H1 (cell line): Measurements from ENCODE around the gene ZSWIM9. TPM values are rescaled to one million over a fixed set of nuclear protein-coding genes. Genes with fewer than 3 reads are reported as not detected.

Experiments used
- CTCF ChIA-PET: fragments of 300-600 bp; sonication (Branson Sonifier 250); formaldehyde crosslinking; loops from one replicate; lab custom pipeline; 2021; ENCODE audit not compliant: partially characterized antibody; lab: Charles Lee
- POLR2A ChIA-PET: fragments of 300-600 bp; sonication (Branson Sonifier 250); formaldehyde crosslinking; loops from one replicate; lab custom pipeline; 2021; ENCODE audit warnings: inconsistent platforms; ENCODE audit not compliant: partially characterized antibody; lab: Charles Lee
- DNase-seq, 2 experiments: peaks; one replicate each; pipeline versions ENCODE4 v3.0.0 to v3.0.0-alpha.2; 2010 to 2022; ENCODE audit warnings: low spot score in 2 of 2, low read depth in 1 of 2, mixed read lengths in 1 of 2
- FAIRE-seq: peaks from 2 replicates; lab custom pipeline; 2011; peaks lifted over from hg19 to GRCh38; lab: Jason Lieb, UNC
- H2AFZ ChIP-seq: 2 replicates; pipeline ENCODE4 v1.8.1; 2012; ENCODE audit warnings: low read length, inconsistent platforms
- H2AK5ac ChIP-seq: 2 replicates; pipeline ENCODE4 v1.6.1; 2013; ENCODE audit warnings: low read depth, low read length
- H2BK120ac ChIP-seq: replicated peaks from 2 replicates; pipeline ENCODE3; 2013; ENCODE audit warnings: low read depth, low read length, inconsistent platforms
- H2BK12ac ChIP-seq: 2 replicates; pipeline ENCODE4 v1.6.1; 2013; ENCODE audit warnings: low read depth, low read length
- H2BK15ac ChIP-seq: 2 replicates; pipeline ENCODE4 v1.6.1; 2013; ENCODE audit warnings: low read length
- H2BK20ac ChIP-seq: 2 replicates; pipeline ENCODE4 v1.6.1; 2013; ENCODE audit warnings: low read length
- H2BK5ac ChIP-seq: 2 replicates; pipeline ENCODE4 v1.6.1; 2013; ENCODE audit warnings: low read depth, low read length
- H3K14ac ChIP-seq: 2 replicates; pipeline ENCODE4 v1.6.1; 2013; ENCODE audit warnings: inconsistent platforms; ENCODE audit not compliant: insufficient read length
- H3K18ac ChIP-seq: 2 replicates; pipeline ENCODE4 v1.6.1; 2013; ENCODE audit warnings: low read length; ENCODE audit errors: extremely low read depth
- H3K23ac ChIP-seq: 2 replicates; pipeline ENCODE4 v1.6.1; 2013; ENCODE audit warnings: inconsistent platforms; ENCODE audit not compliant: insufficient read length
- H3K23me2 ChIP-seq: 2 replicates; pipeline ENCODE4 v1.6.1; 2013; ENCODE audit warnings: low read depth, low read length
- H3K27ac ChIP-seq: 2 replicates; pipeline ENCODE4 v1.6.1; 2011; ENCODE audit warnings: low read depth, low read length, inconsistent platforms
- H3K27me3 ChIP-seq, 4 experiments: replicated peaks in 1 of 4; 1 replicate in 1 of 4; 2 replicates in 3 of 4; pipeline versions ENCODE4 v1.6.1 to v1.8.1; 2011 to 2013; ENCODE audit warnings: low read length in 3 of 4, mild to moderate bottlenecking in 3 of 4, inconsistent platforms in 2 of 4, mixed read lengths in 2 of 4, moderate library complexity in 1 of 4; ENCODE audit not compliant: control insufficient read depth in 3 of 4, insufficient read depth in 3 of 4; ENCODE audit errors: extremely low read depth in 1 of 4
- H3K36me3 ChIP-seq, 4 experiments: 2 replicates each; pipeline versions ENCODE4 v1.6.1 to v1.8.1; 2011 to 2013; ENCODE audit warnings: mild to moderate bottlenecking in 4 of 4, low read length in 3 of 4, moderate library complexity in 2 of 4, control low read depth in 1 of 4, inconsistent platforms in 1 of 4; ENCODE audit not compliant: insufficient read depth in 4 of 4, control insufficient read depth in 2 of 4
- H3K4ac ChIP-seq: replicated peaks from 2 replicates; pipeline ENCODE3; 2013; ENCODE audit warnings: low read length, low read depth, mixed read lengths, inconsistent platforms; ENCODE audit not compliant: insufficient read length
- H3K4me1 ChIP-seq, 4 experiments: replicated peaks in 1 of 4; 1 replicate in 1 of 4; 2 replicates in 3 of 4; pipeline versions ENCODE4 v1.6.1 to v1.8.1; 2011 to 2013; ENCODE audit warnings: low read length in 3 of 4, inconsistent platforms in 2 of 4, mixed read lengths in 1 of 4; ENCODE audit not compliant: insufficient read depth in 4 of 4, control insufficient read depth in 3 of 4
- H3K4me2 ChIP-seq, 2 experiments: 2 replicates each; pipeline versions ENCODE4 v1.6.1 to v1.8.1; 2011 to 2013; ENCODE audit warnings: low read depth in 2 of 2, low read length in 2 of 2, control low read depth in 1 of 2, inconsistent platforms in 1 of 2, mild to moderate bottlenecking in 1 of 2; ENCODE audit not compliant: insufficient read depth in 1 of 2
- H3K4me3 ChIP-seq, 4 experiments: fragments of 200-600, 300-600 bp in 1 of 4; sonication (generic), shearing (Covaris generic), sonication (Bioruptor Twin) in 1 of 4; 2 replicates each; pipeline versions ENCODE4 v1.5.1 to v1.8.1; 2011 to 2016; ENCODE audit warnings: low read length in 4 of 4, low read depth in 3 of 4, control low read depth in 2 of 4, inconsistent platforms in 2 of 4, mild to moderate bottlenecking in 2 of 4, mixed read lengths in 1 of 4, moderate library complexity in 1 of 4; ENCODE audit not compliant: insufficient read depth in 2 of 4; ENCODE audit errors: extremely low read depth in 1 of 4
- H3K56ac ChIP-seq: replicated peaks from 2 replicates; pipeline ENCODE3; 2013; ENCODE audit warnings: low read depth, mild to moderate bottlenecking, mixed read lengths, low read length, inconsistent platforms; ENCODE audit not compliant: insufficient read length
- H3K79me1 ChIP-seq: 2 replicates; pipeline ENCODE4 v1.6.1; 2013; ENCODE audit warnings: low read depth, low read length, control low read depth
- H3K79me2 ChIP-seq, 2 experiments: 2 replicates each; pipeline versions ENCODE4 v1.6.1 to v1.8.1; 2012 to 2013; ENCODE audit warnings: low read length in 2 of 2, mild to moderate bottlenecking in 2 of 2, inconsistent platforms in 1 of 2; ENCODE audit not compliant: insufficient read depth in 2 of 2, control insufficient read depth in 1 of 2
- H3K9ac ChIP-seq, 4 experiments: replicated peaks in 1 of 4; 1 replicate in 1 of 4; 2 replicates in 3 of 4; pipeline versions ENCODE4 v1.6.1 to v1.8.1; 2011 to 2013; ENCODE audit warnings: low read depth in 3 of 4, low read length in 3 of 4, control low read depth in 2 of 4, mild to moderate bottlenecking in 2 of 4, moderate library complexity in 2 of 4, inconsistent platforms in 1 of 4; ENCODE audit errors: extremely low read depth in 1 of 4
- H3K9me3 ChIP-seq, 2 experiments: 2 replicates each; pipeline versions ENCODE4 v1.6.1 to v1.8.1; 2012 to 2013; ENCODE audit warnings: mild to moderate bottlenecking in 2 of 2, moderate library complexity in 2 of 2, control low read depth in 1 of 2, inconsistent platforms in 1 of 2, low read depth in 1 of 2, low read length in 1 of 2, mixed read lengths in 1 of 2; ENCODE audit not compliant: insufficient read depth in 2 of 2
- H4K20me1 ChIP-seq, 2 experiments: replicated peaks in 1 of 2; 2 replicates each; pipeline versions ENCODE3 to v1.8.1; 2011 to 2013; ENCODE audit warnings: inconsistent platforms in 2 of 2, low read length in 2 of 2, mild to moderate bottlenecking in 1 of 2; ENCODE audit not compliant: insufficient read depth in 2 of 2, control insufficient read depth in 1 of 2
- H4K5ac ChIP-seq: 2 replicates; pipeline ENCODE4 v1.6.1; 2013; ENCODE audit warnings: low read length, low read depth, mixed read lengths, inconsistent platforms; ENCODE audit not compliant: insufficient read length
- H4K8ac ChIP-seq: 2 replicates; pipeline ENCODE4 v1.8.0; 2013; ENCODE audit warnings: mild to moderate bottlenecking, moderate library complexity, low read length, inconsistent platforms; ENCODE audit not compliant: insufficient read depth; ENCODE audit errors: extremely low read depth
- H4K91ac ChIP-seq: replicated peaks from 2 replicates; pipeline ENCODE3; 2013; ENCODE audit warnings: low read length, mixed read lengths, inconsistent platforms; ENCODE audit not compliant: insufficient read length
- HDAC2 ChIP-seq, 2 experiments: fragments of 300-600 bp in 1 of 2; sonication (generic) in 1 of 2; IDR thresholded peaks; 2 replicates each; pipeline ENCODE4 v1.6.1; 2011 to 2012; ENCODE audit warnings: low read depth in 2 of 2, low read length in 2 of 2, mild to moderate bottlenecking in 2 of 2, moderate library complexity in 2 of 2, borderline replicate concordance in 1 of 2, inconsistent platforms in 1 of 2
- HDAC6 ChIP-seq: IDR thresholded peaks from one replicate; pipeline ENCODE4 v1.7.1; 2012; ENCODE audit warnings: low read depth, mild to moderate bottlenecking, inconsistent platforms, low read length, moderate library complexity
- KDM4A ChIP-seq: IDR thresholded peaks from one replicate; pipeline ENCODE4 v1.7.1; 2012; ENCODE audit warnings: low read depth, mild to moderate bottlenecking, moderate library complexity, low read length, inconsistent platforms; ENCODE audit not compliant: severe bottlenecking
- RNF2 ChIP-seq: fragments of 200-900, 300-1000 bp; sonication (generic); IDR thresholded peaks from 2 replicates; pipeline ENCODE4 v1.7.1; 2016; ENCODE audit warnings: borderline replicate concordance, low read depth, mild to moderate bottlenecking, antibody characterized with exemption, low read length; ENCODE audit not compliant: poor library complexity, severe bottlenecking; ENCODE audit errors: missing control alignments
- SAP30 ChIP-seq: fragments of 300-600 bp; sonication (generic); IDR thresholded peaks from 2 replicates; pipeline ENCODE4 v1.7.1; 2012; ENCODE audit warnings: low read length, moderate library complexity, mild to moderate bottlenecking, inconsistent platforms; ENCODE audit not compliant: insufficient read depth, insufficient replicate concordance
- SIX5 ChIP-seq: IDR thresholded peaks from 2 replicates; pipeline ENCODE4 v1.6.1; 2011; ENCODE audit warnings: mild to moderate bottlenecking, low read depth, low read length
- SP4 ChIP-seq: IDR thresholded peaks from 2 replicates; pipeline ENCODE4 v1.6.1; 2012; ENCODE audit warnings: low read length, inconsistent platforms
- SUZ12 ChIP-seq: fragments of 200-600 bp; sonication (generic); IDR thresholded peaks from 2 replicates; pipeline ENCODE4 v1.6.1; 2012; ENCODE audit warnings: mild to moderate bottlenecking, inconsistent platforms, low read length, moderate library complexity, mixed read lengths
- TAF1 ChIP-seq: IDR thresholded peaks from 2 replicates; pipeline ENCODE4 v1.6.1; 2011; ENCODE audit warnings: mild to moderate bottlenecking, low read depth, low read length
- TAF7 ChIP-seq: optimal IDR thresholded peaks from 2 replicates; pipeline ENCODE3; 2011; ENCODE audit warnings: low read depth, mild to moderate bottlenecking, inconsistent platforms, low read length, moderate library complexity, borderline replicate concordance
- YY1 ChIP-seq: IDR thresholded peaks from 2 replicates; pipeline ENCODE4 v1.6.1; 2011; ENCODE audit warnings: low read depth, mild to moderate bottlenecking, low read length
- WGBS, 2 experiments: shearing (Covaris generic) in 1 of 2; methylation state at CpG; one replicate each; pipeline versions ENCODE4 v1.1.6 to v1.1.7; 2013 to 2015; ENCODE audit warnings: low lambda C conversion rate in 2 of 2, mixed read lengths in 2 of 2, inconsistent platforms in 1 of 2, low coverage in 1 of 2, missing lambda C conversion rate in 1 of 2; ENCODE audit not compliant: insufficient replicate concordance in 2 of 2, insufficient coverage in 1 of 2, insufficient read length in 1 of 2; ENCODE audit errors: extremely low coverage in 1 of 2, missing lambda C conversion rate in 1 of 2; 5-methylcytosine and 5-hydroxymethylcytosine counted together
- polyA plus RNA-seq, 7 experiments: library from polyadenylated mRNA; depleted of rRNA in 3 of 7; stranded (reverse) in 5 of 7; unstranded in 2 of 7; fragments of >200 nt in 5 of 7; fragments of 200-250 nt in 2 of 7; gene quantifications; 1 replicate in 5 of 7; 2 replicates in 1 of 7; 4 replicates in 1 of 7; pipeline versions ENCODE4 v1.2.1 to v1.2.3, GENCODE V29; 2011 to 2013; ENCODE audit warnings: missing spikeins in 2 of 7, mixed read lengths in 2 of 7
- total RNA-seq: library from RNA; stranded (reverse); fragmentation: NEBNext Ultra II Directional; extraction: Animal tissue kit (Norgen Biotek cat#: 25700); gene quantifications from 2 replicates; pipeline ENCODE4 v1.2.1, GENCODE V29; 2021
- TF ChIP-seq, protein P1 (sequence below): IDR thresholded peaks from 2 replicates; pipeline ENCODE4 v1.6.1; 2012; ENCODE audit warnings: inconsistent platforms

The ZSWIM9 gene
- total and polyA plus RNA-seq, 2 of the 8 experiments (the other 6 are each of a cell fraction or from before 2014, with no cell fraction given) = 1.5 to 10.4 TPM

DNA sequence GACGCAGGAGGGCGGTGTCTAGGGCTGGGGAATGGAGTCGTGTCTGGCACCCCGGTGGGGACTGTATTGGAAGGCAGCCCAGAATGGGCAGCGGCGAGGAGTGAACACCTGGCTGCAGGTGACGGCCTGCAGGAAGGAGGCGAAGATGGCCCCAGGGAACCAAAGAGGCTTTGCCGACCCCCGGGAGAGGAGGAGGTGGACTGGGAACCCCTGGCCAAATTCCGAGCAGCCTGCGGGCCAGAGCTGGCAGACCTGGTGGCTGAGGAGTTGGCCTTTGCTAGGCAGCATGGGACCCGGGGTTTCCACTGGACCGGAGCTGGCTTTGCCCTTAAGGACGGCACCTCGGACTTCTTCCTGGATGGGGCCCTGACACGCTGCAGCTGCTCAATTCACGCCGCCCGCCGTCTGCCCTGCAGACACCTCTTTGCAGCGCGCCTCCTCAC, 25.9 kb downstream of the ZSWIM9 start:
- H4K20me1 ChIP-seq = peaks cover 0 to 2% of the 10 kb centered on the region in 2 experiments
- H3K27me3 ChIP-seq = no peaks in the 10 kb centered on the region; a peak in 1 of 7 replicates
- H3K56ac ChIP-seq = no peak overlapping the region
- no peak overlapping the region for H3K27ac ChIP-seq
- 95% methylated on average over 21 of the region's 23 CpGs; no CpG with 5 or more reads in 1 of the 2 experiments for WGBS, 2 experiments
- H3K9me3 ChIP-seq = no peaks in the 10 kb centered on the region
- H2BK15ac ChIP-seq = no peak overlapping the region
- no peak for FAIRE-seq
- H2BK12ac ChIP-seq = no peak overlapping the region
- H3K4me2 ChIP-seq = no peak overlapping the region
- no peak overlapping the region for H3K4ac ChIP-seq
- H2BK20ac ChIP-seq = no peak overlapping the region
- H3K23me2 ChIP-seq = no peaks in the 10 kb centered on the region; the same call in 1 of the 2 replicates
- H3K9ac ChIP-seq = no peak overlapping the region
- no peak overlapping the region for H3K14ac ChIP-seq
- peaks cover 0 to 4% (median 0%) of the 10 kb centered on the region in 4 experiments; a peak in 1 of 7 replicates for H3K4me1 ChIP-seq
- H3K18ac ChIP-seq = no peak overlapping the region
- ChIA-PET CTCF (interaction anchor here (0.6 to 1.2 kb wide), 2 partner anchors 33 to 97 kb away, joined by 3 read pairs; no protein-coding TSS in a partner anchor), POLR2A (interaction anchor here (0.6 to 1.9 kb wide), 6 partner anchors 9 to 659 kb away, joined by 3 to 7 read pairs (median 4); no protein-coding TSS in a partner anchor)
- no peak overlapping the region for H3K4me3 ChIP-seq
- no peak overlapping the region for H2AFZ ChIP-seq
- no peaks in the 10 kb centered on the region; the same call in none of the 2 replicates for H3K79me1 ChIP-seq
- H4K8ac ChIP-seq = no peak overlapping the region
- no peak overlapping the region for H2BK5ac ChIP-seq
- no peak overlapping the region for H4K91ac ChIP-seq
- no peak for DNase-seq
- H2AK5ac ChIP-seq = no peak overlapping the region
- peaks cover 0 to 9% (median 0%) of the 10 kb centered on the region in 4 experiments; a peak in 2 of 8 replicates for H3K36me3 ChIP-seq
- H2BK120ac ChIP-seq = no peak overlapping the region
- H3K79me2 ChIP-seq = no peaks in the 10 kb centered on the region
- no peak overlapping the region for H4K5ac ChIP-seq
- no peak overlapping the region for H3K23ac ChIP-seq
- TF ChIP-seq SUZ12 (no peak), TAF1 (no peak), SIX5 (no peak), KDM4A (no peak), SAP30 (no peak), YY1 (no peak), SP4 (no peak), TAF7 (no peak), HDAC2 (IDR thresholded peaks at IDR 0.05; ENCODE audit: borderline replicate concordance in 1 of 2, low read depth in 2 of 2, low read length in 2 of 2) (no peak), HDAC6 (no peak), RNF2 (no peak)
- TF ChIP-seq, protein P1, sequence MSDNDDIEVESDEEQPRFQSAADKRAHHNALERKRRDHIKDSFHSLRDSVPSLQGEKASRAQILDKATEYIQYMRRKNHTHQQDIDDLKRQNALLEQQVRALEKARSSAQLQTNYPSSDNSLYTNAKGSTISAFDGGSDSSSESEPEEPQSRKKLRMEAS = no peak
